Measurements from ENCODE around the gene REXO4.

Gene REXO4

GRCh38 chr9:133433351-133433843, 15.6 kb upstream of the REXO4 start:
- ChIA-PET CTCF (no interaction called here), POLR2A (no interaction called here)
- Histone ChIP-seq H3K9me3 (ENCODE audit: control insufficient read depth, insufficient read depth, low read depth, low read length) (no peaks in the 10 kb centered on the region), H3K27ac (ENCODE audit: extremely low read depth, low read depth, low read length) (no peak overlapping the region), H3K36me3 (ENCODE audit: control insufficient read depth in 2 of 2, insufficient read depth in 1 of 2, low read length in 2 of 2) (no peaks in the 10 kb centered on the region), H3K4me3 (ENCODE audit: low read depth, low read length) (no peak overlapping the region), H3K4me1 (ENCODE audit: control insufficient read depth, insufficient read depth, low read length) (no peaks in the 10 kb centered on the region)
- no peak for TF ChIP-seq ZNF530 (tag by site-specific recombination; IDR thresholded peaks at IDR 0.05; ENCODE audit: low read depth)
- no peak for TF ChIP-seq ZSCAN5A (tag by site-specific recombination; IDR thresholded peaks at IDR 0.05)
- no peak for TF ChIP-seq ZBTB1 (tag by site-specific recombination; IDR thresholded peaks at IDR 0.05)
- TF ChIP-seq, protein P1, sequence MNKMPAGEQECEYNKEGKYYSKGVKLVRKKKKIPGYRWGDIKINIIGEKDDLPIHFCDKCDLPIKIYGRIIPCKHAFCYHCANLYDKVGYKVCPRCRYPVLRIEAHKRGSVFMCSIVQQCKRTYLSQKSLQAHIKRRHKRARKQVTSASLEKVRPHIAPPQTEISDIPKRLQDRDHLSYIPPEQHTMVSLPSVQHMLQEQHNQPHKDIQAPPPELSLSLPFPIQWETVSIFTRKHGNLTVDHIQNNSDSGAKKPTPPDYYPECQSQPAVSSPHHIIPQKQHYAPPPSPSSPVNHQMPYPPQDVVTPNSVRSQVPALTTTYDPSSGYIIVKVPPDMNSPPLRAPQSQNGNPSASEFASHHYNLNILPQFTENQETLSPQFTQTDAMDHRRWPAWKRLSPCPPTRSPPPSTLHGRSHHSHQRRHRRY (tag by site-specific recombination; IDR thresholded peaks at IDR 0.05): no peak
- TF ChIP-seq ZSCAN16 (tag by site-specific recombination; IDR thresholded peaks at IDR 0.05): no peak

- Histone ChIP-seq H3K9me3 (ENCODE audit: control insufficient read depth, insufficient read depth, low read depth, low read length) (no peaks in the 10 kb centered on the region), H3K36me3 (ENCODE audit: control insufficient read depth in 2 of 2, insufficient read depth in 1 of 2, low read length in 2 of 2) (peaks cover 0 to 16% of the 10 kb centered on the region in 2 experiments; a peak in 1 of 3 replicates), H3K27ac (ENCODE audit: extremely low read depth, low read depth, low read length) (no peak overlapping the region), H3K4me1 (ENCODE audit: control insufficient read depth, insufficient read depth, low read length) (0 out of 2 replicates have a peak, but pooled peaks cover 3% of the 10 kb centered on the region), H3K4me3 (ENCODE audit: low read depth, low read length) (no peak overlapping the region)
- CTCF ChIA-PET: interaction anchor here (1.0 to 1.9 kb wide), 2 partner anchors 13 to 29 kb away, joined by 4 to 5 read pairs; partner anchors contain the start of gene CACFD1
- POLR2A ChIA-PET: interaction anchor here (1.4 to 2.1 kb wide), 2 partner anchors 9 to 29 kb away, joined by 4 to 12 read pairs; partner anchors contain the start of gene CACFD1
- no peak for TF ChIP-seq HOXA7 (CRISPR knock-in tag; IDR thresholded peaks at IDR 0.05; ENCODE audit: borderline replicate concordance)
- TF ChIP-seq ZNF302 (tag by site-specific recombination; IDR thresholded peaks at IDR 0.05; ENCODE audit: low read depth): no peak
- no peak for TF ChIP-seq ZNF473 (tag by site-specific recombination; IDR thresholded peaks at IDR 0.05)
- TF ChIP-seq HOXC10 (CRISPR knock-in tag; IDR thresholded peaks at IDR 0.05): no peak
- TF ChIP-seq TRIM28 (IDR thresholded peaks at IDR 0.05; ENCODE audit: borderline replicate concordance, low read length): no peak
- TF ChIP-seq SP7 (tag by site-specific recombination; IDR thresholded peaks at IDR 0.05): no peak
- TF ChIP-seq BCL11B (tag by site-specific recombination; IDR thresholded peaks at IDR 0.05; ENCODE audit: low read depth): no peak
- TF ChIP-seq ZNF843 (tag by site-specific recombination; IDR thresholded peaks at IDR 0.05): no peak
- no peak for TF ChIP-seq PRDM4 (tag by site-specific recombination; IDR thresholded peaks at IDR 0.05)
- TF ChIP-seq ZNF580 (tag by site-specific recombination; IDR thresholded peaks at IDR 0.05): no peak
- no peak for TF ChIP-seq ZNF510 (tag by site-specific recombination; IDR thresholded peaks at IDR 0.05; ENCODE audit: insufficient replicate concordance)
- no peak for TF ChIP-seq ZNF169 (tag by site-specific recombination; IDR thresholded peaks at IDR 0.05)
- TF ChIP-seq ZNF521 (tag by site-specific recombination; IDR thresholded peaks at IDR 0.05): no peak
- TF ChIP-seq ZFHX2 (tag by site-specific recombination; conservative IDR thresholded peaks at IDR 0.05): no peak
Observed at GRCh38 chr9:133430244-133430643, 12.4 kb upstream of the REXO4 start.

Measured in HEK293 (cell line).